Superior temporal gyrus (tissue), 1 donor: ENCODE measurements around the gene ANKS1B.

ENCODE experiments used
- DNase-seq: peaks from one replicate; pipeline ENCODE4 v3.0.0-alpha.2; 2016; ENCODE audit errors: extremely low spot score

ANKS1B gene

GRCh38 chr12:98736352-98737321, 1248.1 kb downstream of the ANKS1B start:
- no peak for DNase-seq

GRCh38 chr12:98735821-98736220, 1248.9 kb downstream of the ANKS1B start:
- no peak for DNase-seq

DNA sequence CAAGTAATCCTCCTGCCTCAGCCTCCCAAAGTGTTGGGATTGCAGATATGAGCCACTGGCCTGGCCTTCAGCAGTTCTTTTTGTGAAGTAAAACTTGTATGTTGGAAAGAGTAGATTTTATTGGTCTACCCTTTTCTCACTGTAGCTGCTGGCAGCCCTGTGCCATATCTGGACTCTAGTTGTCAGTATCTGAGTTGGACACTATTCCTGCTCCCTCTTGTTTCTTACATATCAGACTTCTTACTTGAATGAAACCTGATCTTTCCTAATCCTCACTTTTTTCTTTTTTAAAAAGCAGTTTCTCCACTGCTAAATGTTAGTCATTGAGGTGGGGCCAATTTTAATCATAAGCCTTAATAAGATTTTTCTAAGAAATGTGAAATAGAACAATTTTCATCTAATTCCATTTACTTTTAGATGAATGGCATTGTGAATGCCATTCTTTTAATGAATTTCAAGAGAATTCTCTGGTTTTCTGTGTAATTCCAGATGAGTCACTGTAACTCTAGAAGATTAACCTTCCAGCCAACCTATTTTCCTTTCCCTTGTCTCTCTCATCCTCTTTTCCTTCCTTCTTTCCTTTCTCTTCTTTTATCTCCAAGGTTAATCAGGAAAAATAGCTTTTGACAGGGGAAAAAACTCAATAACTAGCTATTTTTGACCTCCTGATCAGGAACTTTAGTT, 1250.9 kb downstream of the ANKS1B start:
- DNase-seq, result no peak

- DNase-seq, result no peak
Observed at GRCh38 chr12:98730412-98730811, 1254.3 kb downstream of the ANKS1B start.

DNA sequence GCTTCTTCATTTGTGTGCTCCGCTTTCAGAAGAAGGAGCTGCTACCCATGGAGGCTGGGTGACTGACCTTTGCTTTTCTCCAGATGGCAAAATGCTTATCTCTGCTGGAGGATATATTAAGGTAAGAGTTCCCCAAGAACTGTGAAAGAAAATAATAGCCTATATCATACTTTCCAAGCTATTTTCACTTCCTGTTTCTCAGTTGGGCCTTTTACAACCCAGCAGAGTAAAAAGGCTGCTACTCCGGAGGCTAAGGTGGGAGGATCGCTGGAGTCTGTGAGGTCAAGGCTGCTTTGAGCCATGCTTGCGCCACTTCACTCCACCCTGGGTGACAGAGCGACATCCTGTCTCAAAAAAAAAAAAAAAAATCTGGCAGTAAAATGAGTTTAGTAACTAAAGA, 1257.5 kb downstream of the ANKS1B start:
- DNase-seq, result no peak

GRCh38 chr12:98725476-98726247, 1259.1 kb downstream of the ANKS1B start:
- peak; percentile 93 for DNase-seq

- DNase-seq, result no peak
Observed at GRCh38 chr12:98724384-98725155, 1260.2 kb downstream of the ANKS1B start.

DNA sequence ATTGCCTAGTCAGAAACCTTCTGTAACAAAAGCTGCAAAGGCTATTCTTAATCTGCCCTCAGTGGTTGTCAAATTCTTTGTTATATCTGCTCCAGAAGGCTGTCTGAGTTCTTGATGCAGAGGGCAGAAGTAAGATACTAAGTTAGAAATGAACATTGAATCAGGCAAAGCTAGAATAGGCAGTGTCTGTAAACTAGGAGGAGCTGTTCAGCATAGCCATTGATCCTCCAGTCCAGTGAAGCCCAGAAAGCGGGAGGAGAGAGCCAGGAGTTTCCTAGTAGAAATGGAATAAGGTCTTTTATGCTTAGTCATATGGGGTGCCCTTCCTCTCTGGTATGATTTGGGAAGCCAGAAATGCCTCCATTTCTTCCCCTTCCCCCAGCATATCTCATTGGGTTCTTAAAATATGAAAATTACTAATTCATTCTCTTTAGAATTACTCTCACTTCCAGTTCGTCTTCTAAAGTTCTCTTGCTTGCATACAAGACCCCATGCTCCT, 1263.5 kb downstream of the ANKS1B start:
- peak; percentile 56 for DNase-seq

DNA sequence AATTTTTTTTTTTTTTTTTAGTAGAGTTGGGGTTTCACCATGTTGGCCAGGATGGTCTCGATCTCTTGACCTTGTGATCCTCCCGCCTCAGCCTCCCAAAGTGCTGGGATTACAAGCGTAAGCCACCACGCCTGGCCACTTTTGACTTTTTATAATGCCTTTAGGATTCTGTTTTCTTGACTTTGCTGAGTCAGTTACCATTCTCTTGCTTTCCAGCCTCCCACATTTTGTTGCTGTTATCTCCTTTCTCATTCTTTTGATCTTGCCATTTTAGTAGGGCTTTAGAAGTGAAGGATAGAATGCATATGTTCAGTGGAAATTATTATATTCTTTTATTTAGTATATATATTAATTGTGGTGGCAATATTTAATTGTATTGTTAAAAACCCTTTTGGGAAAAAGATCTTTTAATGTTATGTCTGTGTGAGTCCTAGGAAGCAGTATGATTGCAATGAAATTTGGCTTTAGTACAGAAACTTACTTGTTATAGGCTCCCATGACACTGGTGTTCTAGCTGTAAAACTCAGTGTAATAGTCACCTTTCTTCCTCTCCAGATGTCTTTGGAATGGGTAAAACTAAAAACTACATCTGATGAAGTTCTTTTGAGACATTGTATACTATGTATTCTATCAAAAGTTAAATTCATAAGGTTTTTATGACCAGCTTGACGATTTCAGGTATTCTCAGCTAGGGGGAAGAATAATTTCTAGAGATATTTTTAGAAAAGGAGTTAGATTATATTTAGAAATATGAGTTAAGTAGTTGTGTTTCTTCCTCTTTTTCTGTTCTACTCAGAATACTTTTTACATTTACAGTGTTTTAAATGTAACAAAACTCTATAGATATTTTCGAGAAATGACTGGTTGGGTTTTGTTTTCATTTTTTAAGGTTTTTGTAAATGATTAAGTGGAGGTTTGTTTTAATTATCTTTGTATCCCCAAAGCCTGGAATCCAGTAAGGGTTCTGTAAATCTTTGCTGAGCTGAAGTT, 1264.9 kb downstream of the ANKS1B start:
- no peak for DNase-seq

DNA sequence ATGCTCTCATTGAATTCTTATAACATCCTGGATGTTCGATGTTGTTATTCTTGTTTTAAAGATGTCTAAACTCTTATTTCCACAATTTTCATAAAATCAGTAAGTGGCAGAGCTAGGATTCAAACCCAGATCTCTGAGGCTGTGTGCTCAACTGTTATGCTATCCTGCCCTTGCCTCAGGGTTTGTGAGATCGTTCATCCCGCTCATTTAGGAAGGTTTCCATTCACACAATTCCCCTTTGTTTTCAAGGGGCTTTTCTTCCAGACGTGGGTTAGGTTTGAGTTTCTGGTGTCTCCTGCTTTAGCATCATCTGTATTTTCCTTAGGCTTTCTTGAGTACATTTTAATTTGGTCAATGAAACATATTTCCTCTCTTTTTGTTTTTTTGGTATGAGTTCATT, 1270.3 kb downstream of the ANKS1B start:
- DNase-seq, result no peak

DNA sequence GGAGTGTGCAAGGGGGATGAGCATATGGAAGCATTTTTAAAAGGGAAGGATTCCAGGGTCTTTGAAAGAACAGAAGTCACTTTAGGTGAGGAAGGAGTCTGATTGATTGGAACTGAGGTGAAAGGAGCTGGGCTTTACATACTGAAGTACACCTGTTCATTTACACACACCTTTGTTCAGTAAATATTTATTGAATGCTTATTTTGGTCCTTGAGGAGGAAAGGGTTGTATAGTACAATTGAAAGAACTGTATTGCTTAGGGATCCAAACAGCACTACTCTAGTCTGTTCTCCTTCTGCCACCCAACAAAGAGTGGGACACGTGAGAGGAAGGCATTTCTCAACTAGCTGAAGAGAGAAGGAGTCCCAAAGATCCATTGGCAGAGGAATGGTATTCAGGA, 1275.7 kb downstream of the ANKS1B start:
- DNase-seq, result no peak

DNA sequence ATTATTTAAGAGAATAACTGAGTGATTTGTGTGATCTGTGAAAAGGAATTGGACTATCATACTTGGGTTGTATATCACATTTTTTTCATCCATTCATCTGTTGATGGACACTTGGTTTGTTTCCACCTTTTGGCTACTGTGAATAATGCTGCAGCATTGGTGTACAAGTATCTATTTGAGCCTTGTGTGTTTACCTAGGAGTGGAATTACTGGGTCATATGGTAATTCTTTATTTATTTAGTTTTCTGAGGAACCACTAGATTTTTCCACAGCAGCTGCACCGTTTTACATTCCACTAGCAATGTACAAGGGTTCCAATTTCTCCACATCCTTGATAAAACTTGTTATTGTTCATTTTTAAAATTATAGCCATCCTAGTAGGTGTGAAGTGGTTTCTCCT, 1283.6 kb downstream of the ANKS1B start:
- DNase-seq, result no peak

DNA sequence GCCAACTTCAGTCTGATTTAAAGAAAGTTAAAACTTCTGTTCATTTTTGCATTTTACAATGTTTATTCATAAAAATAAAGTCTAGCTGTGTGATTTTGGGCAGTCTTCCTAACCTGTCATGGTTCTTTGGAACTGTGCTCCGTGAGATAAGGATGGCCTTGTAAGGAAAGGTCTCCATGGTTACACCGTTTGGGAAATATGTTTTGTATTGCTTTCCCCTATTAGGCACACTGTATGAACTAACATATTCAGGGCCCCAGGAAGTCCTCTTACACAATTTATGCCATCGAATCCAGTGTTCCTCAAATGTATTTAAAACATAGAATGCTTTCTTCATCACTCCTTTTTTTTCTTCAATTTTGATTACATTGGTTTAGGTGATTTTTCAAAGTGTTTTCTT, 1285.2 kb downstream of the ANKS1B start:
- DNase-seq, result no peak

DNA sequence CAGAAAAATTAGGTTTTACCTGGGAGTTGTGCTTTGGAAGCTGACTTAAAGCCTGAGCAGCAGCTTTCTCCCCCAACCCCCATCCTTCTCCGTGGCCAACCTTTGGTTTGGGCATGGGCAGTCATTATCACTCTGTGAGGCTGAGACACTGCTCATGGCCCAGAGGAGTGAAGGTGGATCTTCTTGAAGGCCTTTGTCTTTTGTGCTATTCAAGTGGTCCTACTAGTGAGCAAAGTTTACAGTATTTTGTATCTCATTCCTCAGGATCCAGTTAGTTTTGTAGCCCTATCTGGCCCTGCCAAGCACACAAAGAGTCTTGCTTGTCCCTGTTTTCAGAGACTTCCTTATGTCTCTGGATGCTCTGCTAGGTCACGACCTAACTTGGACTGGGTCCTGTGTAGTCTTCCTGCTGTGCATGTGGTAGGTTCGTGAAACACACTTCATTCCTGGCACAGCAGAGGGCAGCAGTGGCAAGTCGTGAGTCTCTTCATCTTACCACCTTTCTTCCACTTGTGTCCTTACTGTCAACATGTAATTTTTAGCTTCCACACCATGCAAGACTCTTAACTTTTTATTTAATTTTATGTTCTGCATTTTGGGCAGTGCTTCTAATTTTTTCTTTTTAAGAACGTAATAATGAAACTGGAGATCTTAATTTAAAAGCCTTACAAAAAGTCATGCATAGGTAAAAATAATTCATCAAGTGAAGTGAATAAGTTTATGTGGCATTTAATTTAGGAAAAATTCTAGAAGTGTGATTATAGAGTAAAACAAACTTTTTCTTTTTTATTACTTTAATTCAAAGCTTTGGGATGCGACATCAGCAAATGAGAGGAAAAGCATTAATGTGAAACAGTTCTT, 1285.9 kb downstream of the ANKS1B start:
- DNase-seq, result peak; percentile 91

- DNase-seq, result no peak
Observed at GRCh38 chr12:98697209-98697608, 1287.5 kb downstream of the ANKS1B start.

DNA sequence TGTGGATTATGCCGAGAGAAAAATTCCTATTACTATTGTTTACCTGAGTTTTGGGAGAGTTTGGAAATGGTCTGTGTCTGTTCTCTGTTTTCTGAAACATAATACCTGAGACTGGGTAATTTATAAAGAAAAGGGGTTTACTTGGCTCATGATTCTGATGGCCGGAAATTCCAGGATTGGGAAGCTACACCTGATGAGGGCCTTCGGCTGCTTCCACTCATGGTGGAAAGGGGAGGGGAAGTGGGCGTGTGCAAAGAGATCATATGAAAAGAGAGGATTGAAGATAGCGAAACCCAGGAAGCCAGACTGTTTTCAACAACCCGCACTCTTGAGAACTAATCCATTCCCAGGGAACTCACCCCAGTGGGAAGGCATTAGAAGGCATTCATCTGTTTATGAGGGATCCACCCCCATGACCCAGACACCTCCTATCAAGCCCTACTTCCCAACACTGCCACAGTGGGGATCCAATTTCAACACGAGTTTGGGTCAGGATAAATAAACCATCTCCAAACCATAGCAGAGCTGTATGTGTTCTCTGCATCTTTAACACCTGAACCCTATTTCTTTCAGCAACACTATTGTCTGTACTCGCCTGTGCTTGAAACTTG, 1288.6 kb downstream of the ANKS1B start:
- DNase-seq, result no peak

DNA sequence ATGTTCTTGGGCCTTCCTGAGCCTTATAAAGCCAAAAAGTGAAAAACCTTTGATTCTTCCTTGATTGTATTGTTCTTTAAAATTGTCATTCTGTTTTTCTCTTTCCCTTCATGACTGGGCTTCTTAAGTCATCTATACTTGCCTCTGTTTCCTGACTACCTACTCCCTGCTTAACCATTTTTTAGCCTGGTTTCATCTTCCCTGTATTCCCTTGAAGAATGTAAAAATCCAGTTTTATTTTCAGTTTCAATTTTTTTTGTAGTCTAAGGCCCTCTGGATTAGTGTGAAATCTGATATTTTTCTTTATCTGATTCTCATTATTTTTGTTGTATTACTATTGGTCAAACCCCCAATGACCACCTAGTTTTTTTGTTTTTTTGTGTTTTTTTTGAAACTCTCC, 1293.4 kb downstream of the ANKS1B start:
- no peak for DNase-seq

GRCh38 chr12:98686603-98687002, 1298.1 kb downstream of the ANKS1B start:
- DNase-seq, result no peak
